ENCODE results near the gene RPL36. TPM values are rescaled to one million over a fixed set of nuclear protein-coding genes. Genes with fewer than 3 reads are reported as not detected.

RPL36 gene
- total RNA-seq, 1 donor from 2014 or later: 1,717 TPM

DNA sequence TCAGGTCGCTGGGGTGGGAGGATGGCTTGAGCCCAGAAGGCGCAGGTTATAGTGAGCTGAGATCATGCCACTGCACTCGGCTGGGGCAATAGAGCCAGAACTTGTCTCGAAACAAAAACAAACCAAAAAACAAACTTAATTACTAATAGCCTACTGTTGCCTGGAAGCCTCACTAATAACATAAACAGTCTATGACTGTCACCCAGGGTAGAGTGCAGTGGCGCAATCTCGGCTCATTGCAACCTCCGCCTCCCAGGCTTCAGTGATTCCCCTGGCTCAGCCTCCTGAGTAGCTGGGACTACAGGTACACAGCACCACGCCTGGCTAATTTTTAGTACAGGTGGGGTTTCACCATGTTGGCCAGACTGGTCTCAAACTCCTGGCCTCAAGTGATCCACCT is 48.3 kb downstream of the RPL36 start:
- H3K27me3 ChIP-seq (ENCODE audit: control insufficient read depth, insufficient read depth, low read length): no peaks in the 10 kb centered on the region
- DNase-seq (ENCODE audit: low read depth): no peak
- TF ChIP-seq, protein P1, sequence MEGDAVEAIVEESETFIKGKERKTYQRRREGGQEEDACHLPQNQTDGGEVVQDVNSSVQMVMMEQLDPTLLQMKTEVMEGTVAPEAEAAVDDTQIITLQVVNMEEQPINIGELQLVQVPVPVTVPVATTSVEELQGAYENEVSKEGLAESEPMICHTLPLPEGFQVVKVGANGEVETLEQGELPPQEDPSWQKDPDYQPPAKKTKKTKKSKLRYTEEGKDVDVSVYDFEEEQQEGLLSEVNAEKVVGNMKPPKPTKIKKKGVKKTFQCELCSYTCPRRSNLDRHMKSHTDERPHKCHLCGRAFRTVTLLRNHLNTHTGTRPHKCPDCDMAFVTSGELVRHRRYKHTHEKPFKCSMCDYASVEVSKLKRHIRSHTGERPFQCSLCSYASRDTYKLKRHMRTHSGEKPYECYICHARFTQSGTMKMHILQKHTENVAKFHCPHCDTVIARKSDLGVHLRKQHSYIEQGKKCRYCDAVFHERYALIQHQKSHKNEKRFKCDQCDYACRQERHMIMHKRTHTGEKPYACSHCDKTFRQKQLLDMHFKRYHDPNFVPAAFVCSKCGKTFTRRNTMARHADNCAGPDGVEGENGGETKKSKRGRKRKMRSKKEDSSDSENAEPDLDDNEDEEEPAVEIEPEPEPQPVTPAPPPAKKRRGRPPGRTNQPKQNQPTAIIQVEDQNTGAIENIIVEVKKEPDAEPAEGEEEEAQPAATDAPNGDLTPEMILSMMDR (IDR thresholded peaks at IDR 0.05; ENCODE audit: insufficient read depth, low read length, poor library complexity, severe bottlenecking): no peak
- no peak overlapping the region for H3K4me3 ChIP-seq (ENCODE audit: low read depth, low read length)
- no peaks in the 10 kb centered on the region for H3K36me3 ChIP-seq (ENCODE audit: control insufficient read depth, insufficient read depth, low read length)

Other genes starting within 250 kb of the RPL36 start
- gene ZNRF4, start 234.9 kb upstream of the RPL36 start, total RNA-seq: not detected in 2 replicates
- gene TINCR, start 122.3 kb upstream of the RPL36 start, total RNA-seq: 1.0 and 1.4 TPM in 2 replicates
- 23.8 and 29.0 TPM in 2 replicates for gene SAFB2, start 67.5 kb upstream of the RPL36 start, total RNA-seq
- 40.3 and 45.7 TPM in 2 replicates for gene SAFB, start 67.2 kb upstream of the RPL36 start, total RNA-seq
- gene MICOS13, start 9.8 kb upstream of the RPL36 start, total RNA-seq: 47.0 and 55.4 TPM in 2 replicates
- gene HSD11B1L, start 9.3 kb upstream of the RPL36 start, total RNA-seq: 7.4 and 11.4 TPM in 2 replicates
- 151 and 173 TPM in 2 replicates for gene LONP1, start 29.9 kb downstream of the RPL36 start, total RNA-seq
- gene CATSPERD, start 30.3 kb downstream of the RPL36 start, total RNA-seq: not detected in 2 replicates
- gene PRR22, start 94.5 kb downstream of the RPL36 start, total RNA-seq: 1.4 and 2.2 TPM in 2 replicates
- gene DUS3L, start 100.9 kb downstream of the RPL36 start, total RNA-seq: 43.4 and 53.0 TPM in 2 replicates
- gene NRTN, start 114.8 kb downstream of the RPL36 start, total RNA-seq: 0.14 and 1.0 TPM in 2 replicates
- 0.82 and 0.84 TPM in 2 replicates for gene FUT6, start 149.4 kb downstream of the RPL36 start, total RNA-seq
- gene FUT3, start 161.2 kb downstream of the RPL36 start, total RNA-seq: 8.8 and 9.1 TPM in 2 replicates
- not detected in 2 replicates for gene FUT5, start 180.2 kb downstream of the RPL36 start, total RNA-seq
- 203 and 311 TPM in 2 replicates for gene NDUFA11, start 213.5 kb downstream of the RPL36 start, total RNA-seq
- gene VMAC, start 214.6 kb downstream of the RPL36 start, total RNA-seq: 4.3 and 5.5 TPM in 2 replicates
- 2.3 and 3.4 TPM in 2 replicates for gene CAPS, start 224.0 kb downstream of the RPL36 start, total RNA-seq

All from kidney epithelial cell (primary cell).